Brain pericyte (primary cell): ENCODE measurements around the gene DPH3.

ENCODE experiments used
- DNase-seq: peaks from one replicate; pipeline ENCODE4 v3.0.0-alpha.2; 2012; ENCODE audit warnings: low read depth, low spot score

The DPH3 gene

DNA sequence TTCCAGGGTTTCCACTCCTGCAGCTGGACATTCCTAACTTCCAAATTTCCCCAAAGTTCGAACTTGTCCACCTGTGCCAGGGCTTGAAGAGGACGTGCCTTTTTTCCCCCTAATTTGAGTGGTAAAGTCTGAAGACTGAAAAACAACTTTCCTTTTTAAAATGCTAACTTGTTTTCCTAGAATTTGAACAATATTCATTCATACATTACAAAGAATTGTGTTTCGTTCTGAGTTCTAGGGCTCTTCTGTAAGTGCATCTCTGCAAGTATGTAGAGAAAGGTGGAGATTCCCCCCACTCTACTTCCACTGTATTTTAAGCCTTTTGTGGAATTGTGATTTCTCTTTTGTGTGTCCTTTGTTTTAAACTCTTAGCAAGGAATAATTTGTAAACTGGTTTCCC lies 9.4 kb downstream of the DPH3 start:
- DNase-seq: no peak

DNA sequence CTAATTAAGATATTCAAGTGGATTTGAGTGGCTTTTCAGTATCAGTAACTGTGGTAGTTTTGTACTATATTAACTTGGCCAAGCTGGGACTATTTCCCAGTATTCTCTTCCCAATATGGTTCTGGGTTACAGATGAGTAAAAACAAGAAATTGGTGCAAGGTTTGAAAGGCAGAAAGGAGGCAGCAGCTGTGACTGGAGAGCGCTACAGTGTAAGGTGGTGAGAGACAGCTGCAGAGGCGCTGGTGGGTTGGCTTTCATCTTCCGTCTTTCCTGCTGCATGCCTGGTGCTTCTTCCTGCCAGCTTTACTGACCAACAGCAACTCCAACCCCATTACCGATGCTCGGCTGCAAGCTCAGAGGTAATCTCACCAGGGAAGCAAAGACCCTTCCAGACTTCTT lies 9.8 kb downstream of the DPH3 start:
- no peak for DNase-seq

DNA sequence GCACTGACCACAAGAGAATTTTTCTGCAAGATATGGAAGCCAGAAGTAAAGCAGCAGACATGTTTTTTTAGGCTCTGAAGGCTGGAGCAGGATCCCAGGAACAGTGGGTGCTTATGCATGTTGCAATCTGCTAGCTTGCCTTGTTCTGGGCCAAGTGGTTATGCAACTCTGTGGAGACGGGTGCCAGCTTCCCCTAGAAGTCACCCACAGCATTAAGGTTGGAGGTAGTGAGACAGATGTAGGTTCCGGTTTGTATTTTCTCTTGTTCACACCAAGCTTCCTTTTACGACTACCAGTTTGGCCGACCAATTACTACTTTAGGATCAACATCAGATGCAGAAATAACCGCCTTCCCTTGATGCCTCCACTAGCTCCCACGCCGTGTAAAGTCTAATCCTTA lies 11.1 kb downstream of the DPH3 start:
- DNase-seq: no peak

GRCh38 chr3:16252988-16253387 lies 11.8 kb downstream of the DPH3 start:
- no peak for DNase-seq

- DNase-seq: no peak
Observed at GRCh38 chr3:16252243-16252978, 12.3 kb downstream of the DPH3 start.

DNA sequence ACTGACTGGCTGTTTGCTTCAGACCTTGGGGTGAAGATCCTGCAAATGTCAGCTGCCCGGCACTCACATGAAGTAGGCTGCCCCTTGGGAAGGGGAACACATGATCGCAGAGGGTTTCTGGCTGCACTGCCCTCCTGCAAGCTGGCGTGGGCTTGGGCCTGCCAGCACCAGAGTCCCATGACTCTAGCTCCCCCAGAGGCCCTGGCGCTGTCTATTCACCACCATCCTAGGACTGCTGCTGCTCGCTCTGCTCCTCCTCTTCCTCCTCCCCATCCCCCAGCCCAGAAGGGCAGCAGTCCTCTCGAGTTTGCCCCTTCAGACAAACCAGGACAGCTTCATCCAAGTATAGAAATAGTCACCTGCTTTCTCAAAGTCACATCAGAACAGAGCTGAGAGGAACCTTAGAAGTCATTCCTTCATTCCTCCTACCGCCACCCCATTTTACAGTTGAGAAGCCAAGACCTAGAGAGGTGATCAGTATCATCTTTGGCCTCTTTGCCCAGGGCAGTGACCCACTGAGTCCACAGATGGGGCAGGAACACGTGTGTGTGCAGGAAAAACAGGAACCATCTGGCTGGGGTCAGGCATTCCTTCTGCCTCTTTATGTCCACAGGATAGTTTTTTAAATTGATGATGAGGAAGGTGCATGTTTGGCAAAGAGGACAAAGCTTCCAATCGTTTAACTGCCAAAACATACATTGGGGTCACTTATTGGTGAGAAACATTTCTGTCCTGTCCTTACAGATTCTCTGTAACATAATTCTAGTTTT lies 13.2 kb downstream of the DPH3 start:
- DNase-seq: no peak

- no peak for DNase-seq
Observed at GRCh38 chr3:16249886-16250285, 14.9 kb downstream of the DPH3 start.

DNA sequence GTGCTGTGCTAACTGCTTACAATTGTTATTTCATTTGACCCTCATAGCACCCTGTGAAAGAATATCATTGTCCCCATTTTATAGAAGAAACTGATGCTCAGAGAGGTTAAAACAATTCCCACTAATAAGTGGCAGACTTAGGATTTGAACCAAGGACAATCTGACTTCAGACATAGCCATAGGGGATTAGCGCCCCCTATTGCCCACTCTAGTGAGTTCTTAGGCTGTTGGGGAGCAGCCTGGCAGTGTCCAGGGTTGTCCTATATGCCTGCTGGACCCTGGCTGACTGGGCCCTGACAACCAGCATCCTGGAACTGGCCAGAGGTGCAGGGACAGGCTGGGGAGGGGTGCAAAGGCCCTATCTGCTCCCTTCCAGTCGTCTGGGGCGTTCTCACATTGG lies 15.4 kb downstream of the DPH3 start:
- no peak for DNase-seq

- no peak for DNase-seq
Observed at GRCh38 chr3:16248556-16248955, 16.2 kb downstream of the DPH3 start.

DNA sequence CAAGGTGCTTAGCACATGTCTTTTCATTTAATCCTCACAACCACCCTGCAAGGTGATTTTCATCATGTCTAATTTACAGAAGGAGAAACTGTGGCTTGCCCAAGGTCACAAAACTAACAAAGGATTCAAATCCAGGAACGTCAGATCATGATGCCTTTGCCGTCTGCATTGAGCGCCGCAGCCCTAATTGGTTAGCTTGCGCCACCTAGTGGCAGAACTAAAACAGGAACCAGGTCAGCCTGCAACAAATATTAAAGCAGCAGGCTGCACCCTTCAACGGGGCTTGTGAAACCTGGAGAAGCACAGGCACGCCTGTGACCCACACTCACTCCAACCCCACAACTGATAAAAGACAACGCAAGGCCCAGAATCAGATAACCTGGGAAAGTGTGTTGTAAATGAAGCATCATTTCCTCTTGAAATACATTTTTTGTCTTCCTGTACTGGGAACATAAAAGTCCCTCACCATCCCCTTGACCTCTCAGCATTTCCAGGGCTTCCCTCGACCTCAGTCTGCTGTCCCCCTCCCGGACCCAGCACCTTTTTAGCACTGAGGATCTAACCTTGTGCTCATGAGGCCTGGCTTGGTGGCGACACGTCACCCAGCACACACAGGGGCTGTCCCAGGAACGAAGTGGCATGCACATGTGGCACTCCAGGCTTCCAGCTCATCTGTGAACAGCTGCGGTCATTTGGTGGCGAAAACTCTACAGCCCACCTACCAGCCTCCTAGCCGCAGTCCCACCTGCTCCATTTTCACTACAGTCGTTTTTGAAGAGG lies 17.3 kb downstream of the DPH3 start:
- peak; percentile 39 for DNase-seq

DNA sequence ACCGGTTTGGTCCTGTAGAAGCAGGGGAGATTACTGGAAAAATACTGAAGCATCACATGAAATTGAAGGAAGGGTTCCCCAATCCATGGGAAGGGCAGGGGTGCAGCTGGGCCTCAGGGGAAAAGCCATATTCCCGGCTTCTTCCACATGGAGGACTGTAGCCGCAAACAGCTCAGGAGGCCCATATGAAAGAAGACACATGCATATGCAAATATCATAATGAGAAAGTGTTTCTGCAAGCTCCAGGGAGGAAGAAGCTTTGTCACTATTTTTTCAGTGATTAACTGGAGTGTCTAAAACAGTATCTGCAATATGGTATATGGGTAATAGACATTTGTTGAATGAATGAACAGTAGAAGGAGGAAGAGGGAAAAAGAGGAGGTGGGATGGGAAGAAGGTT lies 19.1 kb downstream of the DPH3 start:
- DNase-seq: no peak

DNA sequence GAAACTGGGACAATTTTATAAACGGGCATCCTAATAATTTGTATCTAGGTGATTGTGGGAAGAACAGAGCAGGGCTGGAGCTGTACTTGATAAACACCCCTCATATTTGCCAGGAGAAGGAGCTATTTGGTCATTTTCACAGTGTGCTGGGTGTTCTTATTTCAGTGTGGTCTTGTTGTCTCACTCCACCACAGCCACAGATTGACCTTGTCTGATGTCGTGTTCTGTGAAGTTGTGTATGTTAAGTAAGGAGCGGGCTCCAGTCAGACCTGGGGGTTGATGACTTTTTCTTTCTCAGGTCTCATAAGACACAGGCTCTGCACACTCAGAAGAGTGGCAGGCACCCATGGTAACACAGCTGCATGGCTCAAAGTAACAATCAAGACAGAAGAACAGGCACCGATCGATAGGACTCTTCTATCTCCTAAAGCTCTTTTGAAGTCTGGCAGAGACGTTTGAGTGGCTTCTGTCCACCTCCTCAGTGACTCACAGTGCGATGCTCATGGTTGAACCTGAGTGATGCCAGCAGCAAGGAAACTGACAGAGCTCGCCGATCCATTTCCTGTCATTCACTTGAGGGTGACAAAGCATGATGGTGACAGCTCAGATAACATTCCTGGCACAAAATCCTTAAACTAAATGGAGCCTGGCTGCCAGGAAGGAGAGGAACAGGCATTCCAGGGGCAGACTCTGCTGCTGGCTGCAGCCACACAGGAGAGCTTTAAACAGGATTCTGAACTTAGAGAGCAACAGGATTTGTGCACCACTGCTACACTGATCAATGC lies 20.8 kb downstream of the DPH3 start:
- no peak for DNase-seq

DNA sequence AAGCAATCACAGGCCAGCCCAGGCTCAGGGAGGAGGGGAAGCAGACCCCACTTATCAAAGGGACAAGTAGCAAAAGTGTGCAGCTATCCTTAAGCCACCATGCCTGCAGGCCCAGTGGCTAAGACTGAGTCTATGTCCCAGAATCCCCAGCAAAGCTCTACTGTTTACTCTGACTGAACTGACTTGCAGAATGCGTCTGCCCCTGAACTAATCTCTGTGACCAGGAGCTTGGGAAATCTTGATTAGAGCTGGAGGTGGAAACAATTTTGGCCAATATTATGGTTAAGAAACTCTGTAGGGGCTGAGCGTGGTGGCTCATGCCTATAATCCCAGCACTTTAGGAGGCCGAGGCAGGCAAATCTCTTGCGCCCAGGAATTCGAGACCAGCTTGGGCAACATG lies 22.6 kb downstream of the DPH3 start:
- no peak for DNase-seq

DNA sequence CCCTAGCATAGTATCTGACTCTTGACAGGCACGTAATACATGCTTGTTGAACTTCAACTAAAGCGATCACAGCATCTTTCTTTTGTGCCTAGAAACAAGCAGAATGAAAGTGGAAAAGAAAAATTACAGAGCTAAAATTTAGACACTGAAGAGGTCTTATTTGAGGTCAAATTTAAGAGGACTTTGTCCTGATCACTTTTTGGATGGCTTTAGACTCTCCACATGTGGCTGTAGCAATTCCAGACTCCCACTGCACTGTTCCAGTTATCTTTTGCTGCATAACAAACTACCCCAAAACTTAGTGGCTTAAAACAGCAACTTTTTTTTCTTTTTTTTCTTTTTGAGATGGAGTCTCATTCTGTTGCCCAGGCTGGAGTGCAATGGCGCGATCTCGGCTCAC lies 23.5 kb downstream of the DPH3 start:
- no peak for DNase-seq

- DNase-seq: peak; percentile 17
Observed at GRCh38 chr3:16240229-16241023, 24.3 kb downstream of the DPH3 start.

DNA sequence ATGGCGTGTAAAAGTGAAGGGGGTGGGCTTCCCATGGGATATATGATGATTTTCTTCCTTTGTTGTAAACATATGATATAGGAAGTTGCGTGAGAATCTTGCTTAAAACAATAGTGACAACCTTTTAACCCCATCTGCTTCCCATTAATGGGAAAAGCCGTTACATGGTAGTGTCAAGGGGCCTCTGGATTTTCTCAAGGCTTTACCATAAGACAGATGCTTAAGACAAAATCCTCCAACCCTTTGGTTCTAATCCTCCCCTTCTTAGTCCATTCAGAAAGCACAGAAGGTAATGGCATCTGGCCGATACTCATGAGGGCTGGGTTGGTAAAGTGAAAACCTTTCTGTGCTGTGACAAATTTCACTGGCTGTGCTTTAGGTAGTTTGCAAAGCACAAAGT lies 25.0 kb downstream of the DPH3 start:
- peak; percentile 59 for DNase-seq

GRCh38 chr3:16239086-16239770 lies 25.5 kb downstream of the DPH3 start:
- DNase-seq: peak; percentile 5

GRCh38 chr3:16236856-16237393 lies 27.8 kb downstream of the DPH3 start:
- DNase-seq: no peak

- DNase-seq: no peak
Observed at GRCh38 chr3:16236030-16236639, 28.6 kb downstream of the DPH3 start.

DNA sequence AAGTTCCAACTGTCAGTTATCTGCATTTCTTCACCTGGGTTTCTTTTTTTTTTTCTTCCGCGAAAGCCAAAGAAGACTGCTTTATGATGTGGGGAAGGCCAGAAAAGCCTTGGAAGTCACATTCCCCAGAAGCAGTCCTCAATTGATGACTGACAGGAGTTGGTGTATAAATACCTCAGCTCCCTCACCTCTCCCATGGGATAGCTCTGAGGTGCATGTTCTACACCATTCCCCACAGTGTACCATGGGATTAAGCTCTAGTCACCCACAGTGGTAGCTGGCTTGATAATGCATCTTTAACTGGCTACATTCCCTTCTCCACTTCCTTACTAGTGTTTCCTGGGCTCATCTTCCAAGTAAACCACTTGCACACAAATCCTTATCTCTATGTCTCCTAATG lies 30.5 kb downstream of the DPH3 start:
- DNase-seq: no peak
